Endometrial microvascular endothelial cells (primary cell): Measurements from ENCODE around the gene PPP1R9B. TPM values are rescaled to one million over a fixed set of nuclear protein-coding genes. Genes with fewer than 3 reads are reported as not detected.

ENCODE experiments used
- in situ Hi-C: cut with HindIII; loops from 2 replicates; pipeline ENCODE4 v1.10.0; 2017; ENCODE audit warnings: low sequenced_read_pairs, low pct_unique_long_range_greater_than_20kb; ENCODE audit errors: inconsistent ontology term
- total RNA-seq: library from RNA; depleted of rRNA; stranded (reverse); fragments of >200 nt; gene quantifications from one replicate; pipeline ENCODE4 v1.2.3, GENCODE V29; 2015; ENCODE audit errors: inconsistent ontology term

PPP1R9B gene
- total RNA-seq, 1 donor from 2014 or later, result 28.3 TPM

GRCh38 chr17:50188531-50188920 lies 38.0 kb upstream of the PPP1R9B start:
- in situ Hi-C loops, result no loop called here

GRCh38 chr17:50187751-50188530 lies 37.5 kb upstream of the PPP1R9B start:
- in situ Hi-C loops, result no loop called here

GRCh38 chr17:50187394-50187725 lies 36.9 kb upstream of the PPP1R9B start:
- in situ Hi-C loops, result no loop called here

- in situ Hi-C loops, result no loop called here
These were observed 36.4 kb upstream of the PPP1R9B start for GRCh38 chr17:50186661-50187393.

GRCh38 chr17:50185631-50186471 lies 35.4 kb upstream of the PPP1R9B start:
- in situ Hi-C loops, result no loop called here

GRCh38 chr17:50184611-50185398 lies 34.3 kb upstream of the PPP1R9B start:
- in situ Hi-C loops, result no loop called here

- in situ Hi-C loops, result no loop called here
These were observed 33.6 kb upstream of the PPP1R9B start for GRCh38 chr17:50184064-50184463.

GRCh38 chr17:50183421-50183994 lies 33.0 kb upstream of the PPP1R9B start:
- in situ Hi-C loops, result no loop called here

- in situ Hi-C loops, result no loop called here
These were observed 32.4 kb upstream of the PPP1R9B start for GRCh38 chr17:50182783-50183420.

GRCh38 chr17:50181591-50182560 lies 31.4 kb upstream of the PPP1R9B start:
- in situ Hi-C loops, result no loop called here

- in situ Hi-C loops, result no loop called here
These were observed 30.7 kb upstream of the PPP1R9B start for GRCh38 chr17:50181144-50181543.

GRCh38 chr17:50180620-50181019 lies 30.1 kb upstream of the PPP1R9B start:
- in situ Hi-C loops, result no loop called here

GRCh38 chr17:50180111-50180510 lies 29.6 kb upstream of the PPP1R9B start:
- in situ Hi-C loops, result no loop called here

- in situ Hi-C loops, result no loop called here
These were observed 27.7 kb upstream of the PPP1R9B start for GRCh38 chr17:50177983-50178834.

- in situ Hi-C loops, result no loop called here
These were observed 27.0 kb upstream of the PPP1R9B start for GRCh38 chr17:50177476-50177875.
